HepG2 (cell line): Measurements from ENCODE around the gene TXN. TPM values are rescaled to one million over a fixed set of nuclear protein-coding genes. Genes with fewer than 3 reads are reported as not detected.

Experiments used
- BRD4 ChIP-seq: sonication (generic); formaldehyde crosslinking; IDR thresholded peaks from 2 replicates; pipeline ENCODE4 v1.4.0; 2020; ENCODE audit warnings: missing genetic modification reagents
- E2F1 ChIP-seq: sonication (generic); formaldehyde crosslinking; IDR thresholded peaks from 2 replicates; pipeline ENCODE4 v1.5.0; 2020; ENCODE audit warnings: missing genetic modification reagents
- ESRRA ChIP-seq: sonication (generic); formaldehyde crosslinking; IDR thresholded peaks from 2 replicates; pipeline ENCODE4 v1.5.1; 2020; ENCODE audit warnings: mild to moderate bottlenecking, low read depth, missing genetic modification reagents
- FOXO4 ChIP-seq: sonication (generic); formaldehyde crosslinking; conservative IDR thresholded peaks from 2 replicates; pipeline ENCODE4 v1.8.1; 2023; ENCODE audit warnings: missing genetic modification reagents
- HOXA9 ChIP-seq: sonication (generic); formaldehyde crosslinking; IDR thresholded peaks from 2 replicates; pipeline ENCODE4 v1.8.1; 2022; ENCODE audit warnings: missing genetic modification reagents, mild to moderate bottlenecking, moderate library complexity, borderline replicate concordance
- IRF1 ChIP-seq: sonication (generic); formaldehyde crosslinking; IDR thresholded peaks from 2 replicates; pipeline ENCODE4 v1.4.0; 2020; ENCODE audit warnings: low read depth, mild to moderate bottlenecking, missing genetic modification reagents
- KLF9 ChIP-seq: IDR thresholded peaks from 2 replicates; pipeline ENCODE4 v1.6.1; 2016; ENCODE audit warnings: low read depth
- NBN ChIP-seq: fragments of 450-650 bp; conservative IDR thresholded peaks from 2 replicates; pipeline ENCODE4 v1.6.1; 2017
- POLR2G ChIP-seq: fragments of 200-400 bp; formaldehyde crosslinking; IDR thresholded peaks from 2 replicates; pipeline ENCODE4 v1.6.1; 2018; ENCODE audit warnings: mild to moderate bottlenecking, low read depth, low read length, moderate library complexity
- TEF ChIP-seq: sonication (generic); formaldehyde crosslinking; IDR thresholded peaks from 2 replicates; pipeline ENCODE4 v1.5.0; 2020; ENCODE audit warnings: missing genetic modification reagents
- TFDP1 ChIP-seq: IDR thresholded peaks from 2 replicates; pipeline ENCODE4 v1.6.1; 2016; ENCODE audit warnings: missing compliant biosample characterization, missing genetic modification reagents, borderline replicate concordance
- ZBTB44 ChIP-seq: sonication (generic); formaldehyde crosslinking; IDR thresholded peaks from 2 replicates; pipeline ENCODE4 v1.4.0; 2020; ENCODE audit warnings: missing genetic modification reagents
- ZNF337 ChIP-seq: sonication (generic); formaldehyde crosslinking; IDR thresholded peaks from 2 replicates; pipeline ENCODE4 v1.5.1; 2020; ENCODE audit warnings: missing genetic modification reagents, low read depth, mild to moderate bottlenecking, borderline replicate concordance
- ZNF772 ChIP-seq: sonication (generic); formaldehyde crosslinking; IDR thresholded peaks from 2 replicates; pipeline ENCODE4 v1.5.0; 2020; ENCODE audit warnings: mild to moderate bottlenecking, missing genetic modification reagents
- ZNF784 ChIP-seq: sonication (generic); formaldehyde crosslinking; IDR thresholded peaks from 2 replicates; pipeline ENCODE4 v1.5.1; 2020; ENCODE audit warnings: missing genetic modification reagents, mild to moderate bottlenecking, borderline replicate concordance
- ZNF839 ChIP-seq: sonication (generic); formaldehyde crosslinking; IDR thresholded peaks from 2 replicates; pipeline ENCODE4 v1.4.0; 2020; ENCODE audit warnings: missing genetic modification reagents, mild to moderate bottlenecking, borderline replicate concordance
- ZXDC ChIP-seq: sonication (generic); formaldehyde crosslinking; IDR thresholded peaks from 2 replicates; pipeline ENCODE4 v1.5.0; 2020; ENCODE audit warnings: mild to moderate bottlenecking, missing genetic modification reagents
- polyA plus RNA-seq, 8 experiments: library from polyadenylated mRNA; depleted of rRNA in 3 of 8; stranded (reverse) in 7 of 8; unstranded in 1 of 8; fragments of >200 nt; fragmentation: Illumina TruSeq in 4 of 8; extraction: Trizol in 4 of 8; gene quantifications; 2 replicates each; pipeline versions ENCODE4 v1.2.1 to v1.2.3, GENCODE V29; 2011 to 2016; ENCODE audit warnings: low read depth in 4 of 8, missing spikeins in 1 of 8, mixed read lengths in 1 of 8; ENCODE audit not compliant: insufficient read depth in 1 of 8
- total RNA-seq, 5 experiments: library from RNA; depleted of rRNA; stranded (reverse); fragments of >200 nt; fragmentation: Illumina TruSeq; extraction: Trizol; gene quantifications; 2 replicates each; pipeline ENCODE4 v1.2.3, GENCODE V29; 2016; ENCODE audit warnings: low read depth in 1 of 5

TXN gene
- total and polyA plus RNA-seq, 2 of the 13 experiments (the other 11 are each of a cell fraction or from before 2014, with no cell fraction given), result 364 to 470 TPM

GRCh38 chr9:110256380-110257096 lies at the start of gene TXN (continued):
- TF ChIP-seq KLF9 (CRISPR knock-in tag) (no peak), ZNF839 (peak; percentile 23; the same call in 1 of the 2 replicates), NBN (no peak), BRD4 (CRISPR knock-in tag) (peak; percentile 59; the same call in 1 of the 2 replicates), TEF (no peak; the same call in 1 of the 2 replicates), FOXO4 (CRISPR knock-in tag) (no peak), ESRRA (CRISPR knock-in tag) (no peak), TFDP1 (CRISPR knock-in tag) (peak; percentile 46; the same call in 1 of the 2 replicates), ZXDC (CRISPR knock-in tag) (no peak), ZBTB44 (0 out of 2 replicates have a peak, but pooled peaks have one; percentile 56), ZNF784 (CRISPR knock-in tag) (no peak), POLR2G (peak; percentile 86), HOXA9 (CRISPR knock-in tag) (no peak; the same call in 1 of the 2 replicates), ZNF772 (CRISPR knock-in tag) (peak; percentile 82; the same call in 1 of the 2 replicates), E2F1 (CRISPR knock-in tag) (no peak), IRF1 (CRISPR knock-in tag) (no peak), ZNF337 (no peak)
